Neural progenitor cell (in vitro differentiated cells): ENCODE measurements around the gene HNRNPAB.

Experiments
- EZH2 ChIP-seq: fragments of 200-600 bp; sonication (generic); IDR thresholded peaks from 2 replicates; pipeline ENCODE4 v1.6.1; 2017; ENCODE audit warnings: antibody characterized with exemption, mild to moderate bottlenecking, moderate library complexity
- EZH2phosphoT487 ChIP-seq: fragments of 200-600 bp; sonication (generic); IDR thresholded peaks from 2 replicates; pipeline ENCODE4 v1.6.1; 2017; ENCODE audit warnings: antibody characterized with exemption
- TF ChIP-seq, protein P1 (sequence below): fragments of 200-600 bp; sonication (generic); IDR thresholded peaks from 2 replicates; pipeline ENCODE4 v1.5.1; 2017; ENCODE audit warnings: antibody characterized with exemption, mild to moderate bottlenecking

- TF ChIP-seq, protein P1, sequence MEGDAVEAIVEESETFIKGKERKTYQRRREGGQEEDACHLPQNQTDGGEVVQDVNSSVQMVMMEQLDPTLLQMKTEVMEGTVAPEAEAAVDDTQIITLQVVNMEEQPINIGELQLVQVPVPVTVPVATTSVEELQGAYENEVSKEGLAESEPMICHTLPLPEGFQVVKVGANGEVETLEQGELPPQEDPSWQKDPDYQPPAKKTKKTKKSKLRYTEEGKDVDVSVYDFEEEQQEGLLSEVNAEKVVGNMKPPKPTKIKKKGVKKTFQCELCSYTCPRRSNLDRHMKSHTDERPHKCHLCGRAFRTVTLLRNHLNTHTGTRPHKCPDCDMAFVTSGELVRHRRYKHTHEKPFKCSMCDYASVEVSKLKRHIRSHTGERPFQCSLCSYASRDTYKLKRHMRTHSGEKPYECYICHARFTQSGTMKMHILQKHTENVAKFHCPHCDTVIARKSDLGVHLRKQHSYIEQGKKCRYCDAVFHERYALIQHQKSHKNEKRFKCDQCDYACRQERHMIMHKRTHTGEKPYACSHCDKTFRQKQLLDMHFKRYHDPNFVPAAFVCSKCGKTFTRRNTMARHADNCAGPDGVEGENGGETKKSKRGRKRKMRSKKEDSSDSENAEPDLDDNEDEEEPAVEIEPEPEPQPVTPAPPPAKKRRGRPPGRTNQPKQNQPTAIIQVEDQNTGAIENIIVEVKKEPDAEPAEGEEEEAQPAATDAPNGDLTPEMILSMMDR: no peak
- TF ChIP-seq EZH2phosphoT487: no peak
- TF ChIP-seq EZH2: no peak
Measured at GRCh38 chr5:178213003-178213461, 8.7 kb downstream of the HNRNPAB start.
